Measurements from ENCODE around the gene COMMD6.

The COMMD6 gene

GRCh38 chr13:75485286-75486062 lies 52.2 kb downstream of the COMMD6 start:
- Histone ChIP-seq H3K27me3 (ENCODE audit: low read depth) (peaks cover 2% of the 10 kb centered on the region; the same call in 1 of the 2 replicates), H3K9me3 (no peaks in the 10 kb centered on the region), H3K36me3 (replicated peaks) (no peaks in the 10 kb centered on the region), H3K4me3 (no peak overlapping the region), H3K4me1 (peaks cover 6% of the 10 kb centered on the region)
- no peak for DNase-seq (ENCODE audit: low spot score in 2 of 2)
- in situ Hi-C loops (cut with MboI; ENCODE audit: low sequenced_read_pairs): no loop called here

GRCh38 chr13:75482820-75483079 lies 54.9 kb downstream of the COMMD6 start:
- in situ Hi-C loops (cut with MboI; ENCODE audit: low sequenced_read_pairs): no loop called here
- Histone ChIP-seq H3K9me3 (no peaks in the 10 kb centered on the region), H3K4me1 (peaks cover 20% of the 10 kb centered on the region), H3K27me3 (ENCODE audit: low read depth) (no peaks in the 10 kb centered on the region), H3K36me3 (replicated peaks) (no peaks in the 10 kb centered on the region), H3K4me3 (peak overlapping the region; percentile 70)
- DNase-seq (ENCODE audit: low spot score in 2 of 2): no peak

- H3K9me3 ChIP-seq: no peaks in the 10 kb centered on the region
- in situ Hi-C loops (cut with MboI; ENCODE audit: low sequenced_read_pairs): no loop called here
- peak within 1 kb of the TSS; percentile 70 for H3K4me3 ChIP-seq
- DNase-seq (ENCODE audit: low spot score in 2 of 2): peak; percentile 89 to 93
- H3K36me3 ChIP-seq (replicated peaks): no peaks in the 10 kb centered on the region
- H3K27me3 ChIP-seq (ENCODE audit: low read depth): no peaks in the 10 kb centered on the region
- peaks cover 25% of the 10 kb centered on the region for H3K4me1 ChIP-seq
Measured at GRCh38 chr13:75482070-75482819, 55.4 kb downstream of the COMMD6 start, which contains the start of gene TBC1D4. Gene TBC1D4, minus strand, starts transcription at chr13:75482169. Its CDS starts 402 bp downstream, at chr13:75481767.

- H3K9me3 ChIP-seq: no peaks in the 10 kb centered on the region
- in situ Hi-C loops (cut with MboI; ENCODE audit: low sequenced_read_pairs): no loop called here
- H3K4me1 ChIP-seq: peaks cover 25% of the 10 kb centered on the region
- H3K36me3 ChIP-seq (replicated peaks): no peaks in the 10 kb centered on the region
- no peaks in the 10 kb centered on the region for H3K27me3 ChIP-seq (ENCODE audit: low read depth)
- DNase-seq (ENCODE audit: low spot score in 2 of 2): peak; percentile 28 to 60
- peak overlapping the region; percentile 70 for H3K4me3 ChIP-seq
Measured at GRCh38 chr13:75481176-75482069, 56.2 kb downstream of the COMMD6 start.

GRCh38 chr13:75480671-75481175 lies 56.9 kb downstream of the COMMD6 start:
- H3K4me1 ChIP-seq: peaks cover 23% of the 10 kb centered on the region
- in situ Hi-C loops (cut with MboI; ENCODE audit: low sequenced_read_pairs): no loop called here
- peak; percentile 63 to 77 for DNase-seq (ENCODE audit: low spot score in 2 of 2)

GRCh38 chr13:75479102-75479740 lies 58.4 kb downstream of the COMMD6 start:
- in situ Hi-C loops (cut with MboI; ENCODE audit: low sequenced_read_pairs): no loop called here
- DNase-seq (ENCODE audit: low spot score in 2 of 2): no peak
- Histone ChIP-seq H3K9me3 (no peaks in the 10 kb centered on the region), H3K4me3 (peak overlapping the region; percentile 70), H3K27me3 (ENCODE audit: low read depth) (no peaks in the 10 kb centered on the region), H3K36me3 (replicated peaks) (no peaks in the 10 kb centered on the region), H3K4me1 (peaks cover 19% of the 10 kb centered on the region)

More at GRCh38 chr13:75480671-75481175, 56.9 kb downstream of the COMMD6 start:
- H3K4me3 ChIP-seq: peak overlapping the region; percentile 70
- no peaks in the 10 kb centered on the region for H3K9me3 ChIP-seq
- H3K27me3 ChIP-seq (ENCODE audit: low read depth): no peaks in the 10 kb centered on the region
- H3K36me3 ChIP-seq (replicated peaks): no peaks in the 10 kb centered on the region

GRCh38 chr13:75478659-75479058 lies 59.0 kb downstream of the COMMD6 start:
- Histone ChIP-seq H3K27me3 (ENCODE audit: low read depth) (no peaks in the 10 kb centered on the region), H3K9me3 (no peaks in the 10 kb centered on the region), H3K4me3 (no peak overlapping the region)

More at GRCh38 chr13:75478659-75479058, 59.0 kb downstream of the COMMD6 start:
- DNase-seq (ENCODE audit: low spot score in 2 of 2): no peak
- H3K4me1 ChIP-seq: peaks cover 19% of the 10 kb centered on the region
- no peaks in the 10 kb centered on the region for H3K36me3 ChIP-seq (replicated peaks)
- in situ Hi-C loops (cut with MboI; ENCODE audit: low sequenced_read_pairs): no loop called here

Measured in HAP-1 (cell line).